ENCODE measurements around the gene ALKBH1. TPM values are rescaled to one million over a fixed set of nuclear protein-coding genes. Genes with fewer than 3 reads are reported as not detected.

The ALKBH1 gene
- total and polyA plus RNA-seq, 2 donors (not counting 1 experiment from before 2014, with no cell fraction given): 11.5 to 12.1 TPM

DNA sequence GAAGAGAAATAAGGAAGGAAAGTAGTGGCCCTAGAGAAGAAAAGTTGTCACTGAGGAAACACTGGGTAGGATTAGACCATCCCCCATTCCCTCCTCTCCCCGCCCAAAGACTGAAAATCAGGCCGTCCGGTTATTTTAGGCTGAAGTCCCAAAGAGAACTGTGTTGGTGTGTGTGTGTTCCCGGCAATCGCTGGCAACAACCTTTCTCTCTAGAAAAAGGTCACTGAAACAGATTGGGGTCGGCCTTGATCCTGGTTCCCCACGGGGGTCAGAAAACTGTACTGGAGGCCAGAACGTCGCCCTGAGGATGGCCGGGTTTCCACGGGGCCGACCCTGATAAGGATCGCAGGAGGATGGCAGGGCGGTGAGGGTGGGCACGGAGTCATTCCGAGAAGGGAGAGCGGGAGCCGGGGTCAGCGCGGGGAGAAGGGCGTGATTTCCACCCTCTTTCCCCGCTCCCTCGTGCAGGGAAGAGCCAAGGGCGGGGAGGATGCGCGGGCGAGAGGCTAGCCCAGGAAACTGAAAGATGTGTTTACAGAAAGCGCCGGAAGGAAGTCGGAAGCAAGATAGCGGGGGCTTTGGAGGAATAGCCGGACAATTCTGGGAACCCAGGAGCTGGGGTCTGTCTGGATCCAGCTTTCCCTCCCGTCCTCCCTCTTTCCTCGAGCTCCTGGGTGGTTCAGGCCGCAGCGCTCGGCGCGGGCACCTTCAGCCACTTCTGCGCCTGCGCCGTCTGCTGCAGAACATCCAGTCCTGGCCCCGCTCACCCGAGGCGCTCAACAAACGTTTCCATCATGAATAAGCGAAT lies 66.1 kb downstream of the ALKBH1 start:
- H3K27ac ChIP-seq (ENCODE audit: insufficient read depth, low read length): peak overlapping the region; percentile 66
- peak overlapping the region; percentile 47 for H3K9ac ChIP-seq (ENCODE audit: insufficient read depth, low read length)
- DNase-seq (ENCODE audit: low read depth in 2 of 2): peak; percentile 47 to 71
- H3K36me3 ChIP-seq (ENCODE audit: control insufficient read depth, insufficient read depth, low read length): no peaks in the 10 kb centered on the region
- no peaks in the 10 kb centered on the region for H3K9me3 ChIP-seq (ENCODE audit: control insufficient read depth, insufficient read depth, low read depth, low read length)
- peak overlapping the region; percentile 90 for H2AFZ ChIP-seq (ENCODE audit: low read length)
- no peaks in the 10 kb centered on the region for H4K20me1 ChIP-seq (ENCODE audit: control insufficient read depth, extremely low read depth, insufficient read depth, low read length)
- peaks cover 4% of the 10 kb centered on the region for H3K4me1 ChIP-seq (ENCODE audit: control insufficient read depth, extremely low read depth, insufficient read depth, low read length)
- H3K79me2 ChIP-seq (ENCODE audit: control insufficient read depth, insufficient read depth, low read length): no peaks in the 10 kb centered on the region
- TF ChIP-seq, protein P1, sequence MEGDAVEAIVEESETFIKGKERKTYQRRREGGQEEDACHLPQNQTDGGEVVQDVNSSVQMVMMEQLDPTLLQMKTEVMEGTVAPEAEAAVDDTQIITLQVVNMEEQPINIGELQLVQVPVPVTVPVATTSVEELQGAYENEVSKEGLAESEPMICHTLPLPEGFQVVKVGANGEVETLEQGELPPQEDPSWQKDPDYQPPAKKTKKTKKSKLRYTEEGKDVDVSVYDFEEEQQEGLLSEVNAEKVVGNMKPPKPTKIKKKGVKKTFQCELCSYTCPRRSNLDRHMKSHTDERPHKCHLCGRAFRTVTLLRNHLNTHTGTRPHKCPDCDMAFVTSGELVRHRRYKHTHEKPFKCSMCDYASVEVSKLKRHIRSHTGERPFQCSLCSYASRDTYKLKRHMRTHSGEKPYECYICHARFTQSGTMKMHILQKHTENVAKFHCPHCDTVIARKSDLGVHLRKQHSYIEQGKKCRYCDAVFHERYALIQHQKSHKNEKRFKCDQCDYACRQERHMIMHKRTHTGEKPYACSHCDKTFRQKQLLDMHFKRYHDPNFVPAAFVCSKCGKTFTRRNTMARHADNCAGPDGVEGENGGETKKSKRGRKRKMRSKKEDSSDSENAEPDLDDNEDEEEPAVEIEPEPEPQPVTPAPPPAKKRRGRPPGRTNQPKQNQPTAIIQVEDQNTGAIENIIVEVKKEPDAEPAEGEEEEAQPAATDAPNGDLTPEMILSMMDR (conservative IDR thresholded peaks at IDR 0.05 in 1 of 2, IDR thresholded peaks at IDR 0.05 in 1 of 2; ENCODE audit: low read depth in 1 of 2, low read length in 2 of 2): no peak
- no peak for TF ChIP-seq EZH2 (IDR thresholded peaks at IDR 0.05; ENCODE audit: low read length, missing control alignments)
- peak overlapping the region; percentile 11 to 55 (median 30) for H3K4me3 ChIP-seq (replicated peaks in 1 of 4; ENCODE audit: control extremely low read depth in 1 of 4, insufficient read depth in 1 of 4, low read depth in 3 of 4, low read length in 4 of 4)
- no peaks in the 10 kb centered on the region for H3K27me3 ChIP-seq (ENCODE audit: control insufficient read depth, insufficient read depth, low read length)
- peak overlapping the region; percentile 70 for H3K4me2 ChIP-seq (ENCODE audit: extremely low read depth, insufficient read depth, low read length)

DNA sequence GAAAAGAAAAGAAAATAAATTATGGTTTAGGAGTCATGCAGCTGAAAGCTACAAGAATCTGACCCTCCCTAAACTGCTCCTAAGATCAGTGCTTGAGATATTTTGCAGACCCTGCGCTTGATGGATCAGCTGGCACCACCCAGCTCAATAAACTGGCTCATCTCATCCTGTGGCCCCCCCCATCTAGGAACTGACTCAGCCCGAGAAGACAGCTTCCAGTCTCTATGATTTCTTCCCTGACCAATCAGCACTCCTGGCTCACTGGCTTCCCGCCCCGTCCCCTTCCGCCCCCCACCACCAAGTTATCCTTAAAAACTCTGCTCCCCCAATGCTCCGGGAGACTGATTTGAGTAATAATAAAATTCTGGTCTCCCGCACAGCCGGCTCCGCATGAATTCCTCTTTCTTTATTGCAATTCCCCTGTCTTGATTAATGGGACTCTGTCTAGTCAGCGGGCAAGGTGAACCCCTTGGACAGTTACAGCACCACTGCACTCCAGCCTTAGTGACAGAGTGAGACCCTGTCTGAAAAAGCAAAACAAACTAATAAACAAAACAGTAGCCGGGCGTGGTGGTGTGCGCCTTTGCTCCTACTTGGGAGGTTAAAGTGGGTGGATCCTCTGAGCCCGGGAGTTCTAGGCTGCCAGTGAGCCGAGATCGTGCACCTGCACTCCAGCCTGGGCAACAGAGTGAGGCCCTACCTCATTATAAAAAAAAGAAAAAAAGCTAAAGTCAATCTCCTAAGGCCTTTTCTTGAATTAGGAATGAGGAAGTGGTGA lies 66.9 kb downstream of the ALKBH1 start:
- peak overlapping the region; percentile 70 for H3K4me2 ChIP-seq (ENCODE audit: extremely low read depth, insufficient read depth, low read length)
- no peak overlapping the region for H3K9ac ChIP-seq (ENCODE audit: insufficient read depth, low read length)

More for the DNA sequence above, 66.9 kb downstream of the ALKBH1 start:
- no peak overlapping the region for H3K27ac ChIP-seq (ENCODE audit: insufficient read depth, low read length)
- H2AFZ ChIP-seq (ENCODE audit: low read length): peak overlapping the region; percentile 90
- no peak for TF ChIP-seq EZH2 (IDR thresholded peaks at IDR 0.05; ENCODE audit: low read length, missing control alignments)
- TF ChIP-seq, protein P1 (conservative IDR thresholded peaks at IDR 0.05 in 1 of 2, IDR thresholded peaks at IDR 0.05 in 1 of 2; ENCODE audit: low read depth in 1 of 2, low read length in 2 of 2): no peak
- no peaks in the 10 kb centered on the region for H3K9me3 ChIP-seq (ENCODE audit: control insufficient read depth, insufficient read depth, low read depth, low read length)
- peak in 1 of 2 donors; percentile 30 for DNase-seq (ENCODE audit: low read depth in 2 of 2)
- H3K36me3 ChIP-seq (ENCODE audit: control insufficient read depth, insufficient read depth, low read length): no peaks in the 10 kb centered on the region
- H3K4me1 ChIP-seq (ENCODE audit: control insufficient read depth, extremely low read depth, insufficient read depth, low read length): peaks cover 4% of the 10 kb centered on the region
- H4K20me1 ChIP-seq (ENCODE audit: control insufficient read depth, extremely low read depth, insufficient read depth, low read length): no peaks in the 10 kb centered on the region
- no peak overlapping the region for H3K4me3 ChIP-seq (replicated peaks in 1 of 4; ENCODE audit: control extremely low read depth in 1 of 4, insufficient read depth in 1 of 4, low read depth in 3 of 4, low read length in 4 of 4)
- H3K27me3 ChIP-seq (ENCODE audit: control insufficient read depth, insufficient read depth, low read length): no peaks in the 10 kb centered on the region
- no peaks in the 10 kb centered on the region for H3K79me2 ChIP-seq (ENCODE audit: control insufficient read depth, insufficient read depth, low read length)
